Measurements from ENCODE around the gene ITGAV.

The ITGAV gene

DNA sequence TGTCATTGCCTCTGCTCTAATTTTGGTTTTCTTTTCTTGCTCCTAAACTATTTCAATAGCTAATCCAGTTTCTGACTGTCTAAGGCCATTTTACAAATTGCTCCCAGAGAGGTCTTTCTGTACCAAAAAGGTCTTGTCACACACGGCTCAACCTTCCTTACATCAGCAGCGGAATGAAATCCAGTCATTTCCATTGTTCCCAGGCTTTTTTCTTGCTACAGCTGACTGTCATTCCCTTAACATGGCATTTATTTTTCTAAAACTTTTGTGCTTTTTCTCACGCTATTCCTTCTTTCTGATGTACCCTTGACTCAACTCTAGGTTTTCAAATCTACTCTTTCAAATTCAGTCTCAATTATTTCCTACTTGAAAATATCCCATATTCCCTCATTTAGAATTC is 128.3 kb downstream of the ITGAV start:
- no peak overlapping the region for H3K4me3 ChIP-seq (ENCODE audit: low read depth, low read length)
- no peak for TF ChIP-seq CTCF (IDR thresholded peaks at IDR 0.05; ENCODE audit: low read depth, low read length, missing control alignments)
- no peak for DNase-seq (ENCODE audit: low read depth)
- in situ Hi-C loops (cut with HindIII; ENCODE audit: low sequenced_read_pairs) = no loop called here

GRCh38 chr2:186718903-186719302 is 129.0 kb downstream of the ITGAV start:
- in situ Hi-C loops (cut with HindIII; ENCODE audit: low sequenced_read_pairs) = no loop called here
- DNase-seq (ENCODE audit: low read depth) = no peak
- H3K4me3 ChIP-seq (ENCODE audit: low read depth, low read length) = no peak overlapping the region
- TF ChIP-seq CTCF (IDR thresholded peaks at IDR 0.05; ENCODE audit: low read depth, low read length, missing control alignments) = no peak

GRCh38 chr2:186721956-186722355 is 132.1 kb downstream of the ITGAV start:
- no peak for DNase-seq (ENCODE audit: low read depth)
- in situ Hi-C loops (cut with HindIII; ENCODE audit: low sequenced_read_pairs) = no loop called here
- no peak overlapping the region for H3K4me3 ChIP-seq (ENCODE audit: low read depth, low read length)
- TF ChIP-seq CTCF (IDR thresholded peaks at IDR 0.05; ENCODE audit: low read depth, low read length, missing control alignments) = no peak

DNA sequence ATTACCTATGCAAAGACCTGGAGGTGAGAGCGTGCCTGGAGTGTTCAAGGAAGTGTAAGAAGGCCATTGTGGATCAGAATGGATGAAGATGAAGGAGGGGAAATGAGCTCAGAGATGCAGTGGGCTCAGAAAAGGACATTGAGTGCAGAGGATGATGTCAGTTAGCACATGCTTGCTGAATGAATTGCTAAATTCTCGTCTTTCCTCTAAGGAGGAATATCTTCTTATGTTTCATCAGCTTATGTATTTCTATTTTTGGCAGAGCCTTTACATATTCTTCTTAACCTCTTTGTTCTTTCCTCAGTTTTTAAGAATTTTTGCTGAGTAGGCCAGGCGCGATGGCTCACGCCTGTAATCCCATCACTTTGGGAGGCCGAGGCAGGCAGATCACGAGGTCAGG is 134.9 kb downstream of the ITGAV start:
- DNase-seq (ENCODE audit: low read depth) = no peak
- no peak for TF ChIP-seq CTCF (IDR thresholded peaks at IDR 0.05; ENCODE audit: low read depth, low read length, missing control alignments)
- H3K4me3 ChIP-seq (ENCODE audit: low read depth, low read length) = no peak overlapping the region
- in situ Hi-C loops (cut with HindIII; ENCODE audit: low sequenced_read_pairs) = no loop called here

DNA sequence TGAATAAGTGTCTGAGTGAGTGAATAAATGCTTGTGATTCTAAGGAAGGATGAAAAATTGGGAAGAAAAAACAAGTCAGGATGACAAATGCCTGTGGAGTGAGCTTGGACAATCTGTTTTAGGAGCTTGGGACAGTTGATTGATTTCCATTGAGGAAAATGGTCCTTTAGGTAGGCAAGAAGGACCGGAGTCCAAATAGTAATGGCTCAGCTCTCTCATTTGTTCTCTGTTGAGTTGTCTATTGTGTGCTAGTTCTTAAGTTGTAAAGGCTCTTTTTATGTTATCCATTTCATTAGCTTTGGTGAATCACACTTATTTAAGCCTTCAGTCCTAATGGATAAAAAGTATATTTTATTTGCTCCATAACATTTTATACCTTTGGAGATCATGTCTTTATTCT is 135.9 kb downstream of the ITGAV start:
- in situ Hi-C loops (cut with HindIII; ENCODE audit: low sequenced_read_pairs) = no loop called here
- no peak overlapping the region for H3K4me3 ChIP-seq (ENCODE audit: low read depth, low read length)
- no peak for TF ChIP-seq CTCF (IDR thresholded peaks at IDR 0.05; ENCODE audit: low read depth, low read length, missing control alignments)
- no peak for DNase-seq (ENCODE audit: low read depth)

- TF ChIP-seq CTCF (IDR thresholded peaks at IDR 0.05; ENCODE audit: low read depth, low read length, missing control alignments) = no peak
- in situ Hi-C loops (cut with HindIII; ENCODE audit: low sequenced_read_pairs) = no loop called here
- DNase-seq (ENCODE audit: low read depth) = no peak
- no peak overlapping the region for H3K4me3 ChIP-seq (ENCODE audit: low read depth, low read length)
Observed at GRCh38 chr2:186726938-186727337, 137.1 kb downstream of the ITGAV start.

GRCh38 chr2:186728631-186729030 is 138.8 kb downstream of the ITGAV start:
- no peak overlapping the region for H3K4me3 ChIP-seq (ENCODE audit: low read depth, low read length)
- no peak for DNase-seq (ENCODE audit: low read depth)
- in situ Hi-C loops (cut with HindIII; ENCODE audit: low sequenced_read_pairs) = no loop called here
- no peak for TF ChIP-seq CTCF (IDR thresholded peaks at IDR 0.05; ENCODE audit: low read depth, low read length, missing control alignments)

All from astrocyte of the cerebellum (primary cell).